Activated CD4-positive, alpha-beta memory T cell treated with anti-CD3 and anti-CD28 coated beads for 36 hours (primary cell): ENCODE measurements around the gene PTPRN. TPM values are rescaled to one million over a fixed set of nuclear protein-coding genes. Genes with fewer than 3 reads are reported as not detected.

Source experiments
- CTCF ChIA-PET: fragments of 350-600 bp; sonication (Branson Sonifier 250); formaldehyde crosslinking; loops from one replicate; lab custom pipeline; 2021; ENCODE audit warnings: antibody characterized with exemption, inconsistent platforms; lab: Charles Lee
- POLR2A ChIA-PET: fragments of 350-600 bp; sonication (Branson Sonifier 250); formaldehyde crosslinking; loops from one replicate; lab custom pipeline; 2021; ENCODE audit warnings: antibody characterized with exemption; lab: Charles Lee
- DNase-seq: peaks from one replicate; pipeline ENCODE4 v3.0.0-alpha.2; 2020
- H3K27ac Mint-ChIP-seq: one replicate; pipeline ENCODE4 v1.8.0; 2021; ENCODE audit warnings: mixed read lengths
- H3K27me3 Mint-ChIP-seq: one replicate; pipeline ENCODE4 v1.8.0; 2021; ENCODE audit warnings: mixed read lengths
- H3K36me3 Mint-ChIP-seq: one replicate; pipeline ENCODE4 v1.8.0; 2021; ENCODE audit warnings: mixed read lengths
- H3K4me1 Mint-ChIP-seq: one replicate; pipeline ENCODE4 v1.8.0; 2021; ENCODE audit warnings: low read depth, mixed read lengths
- H3K4me3 Mint-ChIP-seq: one replicate; pipeline ENCODE4 v1.8.0; 2021; ENCODE audit warnings: mild to moderate bottlenecking, mixed read lengths
- H3K9me3 Mint-ChIP-seq: one replicate; pipeline ENCODE4 v1.8.0; 2021; ENCODE audit warnings: mixed read lengths
- intact Hi-C: fragments of 100-400 bp; cut with micrococcal nuclease; formaldehyde crosslinking; loops from one replicate; pipeline ENCODE4 v1.15.1; 2023
- total RNA-seq, 2 experiments: library from RNA; stranded (reverse); gene quantifications; one replicate each; pipeline ENCODE4 v1.2.3, GENCODE V29; 2021

PTPRN gene
- total RNA-seq, 2 experiments from 2014 or later, result 0.24 TPM; not detected in 1

GRCh38 chr2:219277703-219278654 lies 31.2 kb downstream of the PTPRN start:
- ChIA-PET POLR2A (interaction anchor here (0.7 to 6.5 kb wide), 11 partner anchors 17 to 110 kb away, joined by 3 to 85 read pairs (median 10); partner anchors contain the start of genes ANKZF1, ATG9A, CNPPD1 and DNPEP), CTCF (interaction anchor here (0.6 to 14.1 kb wide), 25 partner anchors 12 to 298 kb away, joined by 3 to 252 read pairs (median 5); partner anchors contain the start of genes ANKZF1, ATG9A, CNPPD1 and GLB1L)
- intact Hi-C loops, result loop anchor here (2.0 kb wide), 2 partner anchors 381 to 1007 kb away; partner anchors contain the start of genes AAMP and PNKD
- no peaks in the 10 kb centered on the region for H3K27me3 Mint-ChIP-seq
- peaks cover 42% of the 10 kb centered on the region for H3K4me1 Mint-ChIP-seq
- peak overlapping the region; percentile 70 for H3K4me3 Mint-ChIP-seq
- H3K27ac Mint-ChIP-seq, result peak overlapping the region; percentile 95
- peaks cover 16% of the 10 kb centered on the region for H3K36me3 Mint-ChIP-seq
- DNase-seq, result peak; percentile 86
- H3K9me3 Mint-ChIP-seq, result no peaks in the 10 kb centered on the region

- H3K4me3 Mint-ChIP-seq, result no peak overlapping the region
- no peak for DNase-seq
- peaks cover 19% of the 10 kb centered on the region for H3K4me1 Mint-ChIP-seq
- no peaks in the 10 kb centered on the region for H3K27me3 Mint-ChIP-seq
- intact Hi-C loops, result no loop called here
- no peaks in the 10 kb centered on the region for H3K9me3 Mint-ChIP-seq
- ChIA-PET CTCF (interaction anchor here (0.6 to 14.1 kb wide), 3 partner anchors 13 to 164 kb away, joined by 3 to 252 read pairs (median 5); no protein-coding TSS in a partner anchor), POLR2A (no interaction called here)
- H3K27ac Mint-ChIP-seq, result no peak overlapping the region
- H3K36me3 Mint-ChIP-seq, result no peaks in the 10 kb centered on the region
These were observed 34.8 kb downstream of the PTPRN start for GRCh38 chr2:219274361-219274921.

GRCh38 chr2:219273937-219274336 lies 35.3 kb downstream of the PTPRN start:
- CTCF ChIA-PET, result interaction anchor here (1.6 to 14.1 kb wide), 2 partner anchors 13 to 19 kb away, joined by 5 to 252 read pairs; no protein-coding TSS in a partner anchor
- Mint-ChIP-seq H3K27me3 (no peaks in the 10 kb centered on the region), H3K4me3 (no peak overlapping the region), H3K36me3 (no peaks in the 10 kb centered on the region), H3K9me3 (no peaks in the 10 kb centered on the region), H3K4me1 (peaks cover 19% of the 10 kb centered on the region), H3K27ac (no peak overlapping the region)
- DNase-seq, result no peak
- POLR2A ChIA-PET, result no interaction called here
- intact Hi-C loops, result no loop called here

GRCh38 chr2:219272995-219273394 lies 36.2 kb downstream of the PTPRN start:
- ChIA-PET CTCF (interaction anchor here (1.0 to 14.1 kb wide), 2 partner anchors 18 to 20 kb away, joined by 4 to 252 read pairs; no protein-coding TSS in a partner anchor), POLR2A (no interaction called here)

GRCh38 chr2:219272356-219272755 lies 36.8 kb downstream of the PTPRN start:
- ChIA-PET POLR2A (no interaction called here), CTCF (interaction anchor here (1.0 kb wide), 1 partner anchor 18 kb away, joined by 4 read pairs; no protein-coding TSS in a partner anchor)
- Mint-ChIP-seq H3K4me1 (peaks cover 3% of the 10 kb centered on the region), H3K27me3 (no peaks in the 10 kb centered on the region), H3K27ac (no peak overlapping the region), H3K9me3 (no peaks in the 10 kb centered on the region), H3K4me3 (no peak overlapping the region), H3K36me3 (no peaks in the 10 kb centered on the region)
- no peak for DNase-seq
- intact Hi-C loops, result no loop called here

More at GRCh38 chr2:219272995-219273394, 36.2 kb downstream of the PTPRN start:
- H3K4me1 Mint-ChIP-seq, result peaks cover 10% of the 10 kb centered on the region
- intact Hi-C loops, result no loop called here
- no peaks in the 10 kb centered on the region for H3K36me3 Mint-ChIP-seq
- H3K9me3 Mint-ChIP-seq, result no peaks in the 10 kb centered on the region
- H3K4me3 Mint-ChIP-seq, result no peak overlapping the region
- H3K27me3 Mint-ChIP-seq, result no peaks in the 10 kb centered on the region
- DNase-seq, result no peak
- no peak overlapping the region for H3K27ac Mint-ChIP-seq

GRCh38 chr2:219271021-219271420 lies 38.2 kb downstream of the PTPRN start:
- ChIA-PET CTCF (interaction anchor here (1.2 kb wide), 1 partner anchor 24 kb away, joined by 3 read pairs; no protein-coding TSS in a partner anchor), POLR2A (interaction anchor here (0.9 kb wide), 1 partner anchor 17 kb away, joined by 3 read pairs; the partner anchor contains the start of gene TUBA4A)
- intact Hi-C loops, result no loop called here
- Mint-ChIP-seq H3K36me3 (no peaks in the 10 kb centered on the region), H3K4me3 (no peak overlapping the region), H3K4me1 (no peaks in the 10 kb centered on the region), H3K27me3 (no peaks in the 10 kb centered on the region), H3K27ac (no peak overlapping the region), H3K9me3 (no peaks in the 10 kb centered on the region)
- no peak for DNase-seq

GRCh38 chr2:219270055-219270372 lies 39.2 kb downstream of the PTPRN start:
- ChIA-PET POLR2A (interaction anchor here (0.5 to 1.2 kb wide), 3 partner anchors 13 to 78 kb away, joined by 3 read pairs; no protein-coding TSS in a partner anchor), CTCF (interaction anchor here (1.2 to 1.3 kb wide), 2 partner anchors 9 to 25 kb away, joined by 3 to 5 read pairs; partner anchors contain the start of gene DNAJB2)
- H3K27ac Mint-ChIP-seq, result no peak overlapping the region
- H3K36me3 Mint-ChIP-seq, result no peaks in the 10 kb centered on the region
- intact Hi-C loops, result no loop called here
- DNase-seq, result no peak
- H3K27me3 Mint-ChIP-seq, result no peaks in the 10 kb centered on the region
- H3K4me1 Mint-ChIP-seq, result no peaks in the 10 kb centered on the region
- no peaks in the 10 kb centered on the region for H3K9me3 Mint-ChIP-seq
- no peak overlapping the region for H3K4me3 Mint-ChIP-seq

GRCh38 chr2:219269362-219270054 lies 39.7 kb downstream of the PTPRN start:
- Mint-ChIP-seq H3K27me3 (no peaks in the 10 kb centered on the region), H3K36me3 (no peaks in the 10 kb centered on the region), H3K4me1 (no peaks in the 10 kb centered on the region), H3K9me3 (no peaks in the 10 kb centered on the region), H3K27ac (no peak overlapping the region), H3K4me3 (no peak overlapping the region)
- intact Hi-C loops, result no loop called here
- CTCF ChIA-PET, result interaction anchor here (1.2 to 1.3 kb wide), 2 partner anchors 10 to 25 kb away, joined by 3 to 5 read pairs; partner anchors contain the start of gene DNAJB2
- no peak for DNase-seq
- POLR2A ChIA-PET, result interaction anchor here (0.5 to 1.2 kb wide), 2 partner anchors 12 to 20 kb away, joined by 3 read pairs; no protein-coding TSS in a partner anchor

GRCh38 chr2:219268294-219268693 lies 40.9 kb downstream of the PTPRN start:
- DNase-seq, result no peak
- Mint-ChIP-seq H3K27me3 (no peaks in the 10 kb centered on the region), H3K4me1 (no peaks in the 10 kb centered on the region), H3K36me3 (no peaks in the 10 kb centered on the region), H3K27ac (no peak overlapping the region), H3K9me3 (no peaks in the 10 kb centered on the region), H3K4me3 (no peak overlapping the region)
- CTCF ChIA-PET, result no interaction called here
- intact Hi-C loops, result no loop called here
- POLR2A ChIA-PET, result no interaction called here

- CTCF ChIA-PET, result interaction anchor here (1.3 kb wide), 1 partner anchor 11 kb away, joined by 4 read pairs; no protein-coding TSS in a partner anchor
- H3K27me3 Mint-ChIP-seq, result no peaks in the 10 kb centered on the region
- intact Hi-C loops, result no loop called here
- POLR2A ChIA-PET, result no interaction called here
- H3K9me3 Mint-ChIP-seq, result no peaks in the 10 kb centered on the region
- no peak overlapping the region for H3K27ac Mint-ChIP-seq
- no peak overlapping the region for H3K4me3 Mint-ChIP-seq
- no peak for DNase-seq
- no peaks in the 10 kb centered on the region for H3K36me3 Mint-ChIP-seq
- no peaks in the 10 kb centered on the region for H3K4me1 Mint-ChIP-seq
These were observed 42.3 kb downstream of the PTPRN start for GRCh38 chr2:219266886-219267285.

GRCh38 chr2:219266232-219266631 lies 43.0 kb downstream of the PTPRN start:
- POLR2A ChIA-PET, result interaction anchor here (1.9 kb wide), 1 partner anchor 12 kb away, joined by 6 read pairs; the partner anchor contains the start of gene TUBA4A
- intact Hi-C loops, result no loop called here
- H3K9me3 Mint-ChIP-seq, result no peaks in the 10 kb centered on the region
- no peak overlapping the region for H3K27ac Mint-ChIP-seq
- CTCF ChIA-PET, result interaction anchor here (0.9 to 1.3 kb wide), 2 partner anchors 12 to 33 kb away, joined by 4 read pairs; no protein-coding TSS in a partner anchor
- peaks cover 1% of the 10 kb centered on the region for H3K27me3 Mint-ChIP-seq
- no peaks in the 10 kb centered on the region for H3K36me3 Mint-ChIP-seq
- H3K4me1 Mint-ChIP-seq, result no peaks in the 10 kb centered on the region
- H3K4me3 Mint-ChIP-seq, result no peak overlapping the region
- DNase-seq, result no peak
